Stimulated activated CD8-positive, alpha-beta memory T cell treated with anti-CD3 and anti-CD28 coated beads, Interleukin-7, amount 100 ng/mL, for 1 hour (primary cell): ENCODE measurements around the gene ORM2.

Experiments
- DNase-seq, 2 donors: peaks; one replicate each; pipeline ENCODE4 v3.0.0-alpha.2; 2020; ENCODE audit warnings: low read depth in 2 of 2

Gene ORM2

GRCh38 chr9:114348906-114349482, 19.3 kb downstream of the ORM2 start:
- no peak for DNase-seq

GRCh38 chr9:114349713-114350480, 20.2 kb downstream of the ORM2 start:
- DNase-seq: no peak

- no peak for DNase-seq
Measured at GRCh38 chr9:114350636-114351401, 21.1 kb downstream of the ORM2 start.

- no peak for DNase-seq
Measured at GRCh38 chr9:114351932-114352331, 22.3 kb downstream of the ORM2 start.

- DNase-seq: no peak
Measured at GRCh38 chr9:114355821-114356220, 26.2 kb downstream of the ORM2 start.

GRCh38 chr9:114356792-114357191, 27.1 kb downstream of the ORM2 start:
- no peak for DNase-seq

GRCh38 chr9:114357360-114357759, 27.7 kb downstream of the ORM2 start:
- no peak for DNase-seq

GRCh38 chr9:114357911-114358328, 28.3 kb downstream of the ORM2 start:
- no peak for DNase-seq

- DNase-seq: no peak
Measured at GRCh38 chr9:114359801-114360200, 30.1 kb downstream of the ORM2 start.

- no peak for DNase-seq
Measured at GRCh38 chr9:114361542-114361941, 31.9 kb downstream of the ORM2 start.

GRCh38 chr9:114362394-114362793, 32.7 kb downstream of the ORM2 start:
- no peak for DNase-seq

GRCh38 chr9:114363424-114363823, 33.8 kb downstream of the ORM2 start:
- no peak for DNase-seq

GRCh38 chr9:114364134-114365041, 34.7 kb downstream of the ORM2 start:
- no peak for DNase-seq

GRCh38 chr9:114365194-114365593, 35.5 kb downstream of the ORM2 start:
- DNase-seq: no peak

- no peak for DNase-seq
Measured at GRCh38 chr9:114366334-114367128, 36.9 kb downstream of the ORM2 start.

GRCh38 chr9:114367366-114367765, 37.7 kb downstream of the ORM2 start:
- no peak for DNase-seq

- DNase-seq: no peak
Measured at GRCh38 chr9:114367772-114368569, 38.3 kb downstream of the ORM2 start.

GRCh38 chr9:114369216-114370130, 39.8 kb downstream of the ORM2 start:
- DNase-seq: no peak
